GM12878 (cell line): Measurements from ENCODE around the gene NCKIPSD. TPM values are rescaled to one million over a fixed set of nuclear protein-coding genes. Genes with fewer than 3 reads are reported as not detected.

ENCODE experiments used
- CREM ChIP-seq: IDR thresholded peaks from 2 replicates; pipeline ENCODE4 v1.6.1; 2014; ENCODE audit warnings: antibody characterized with exemption, low read depth
- EP300 ChIP-seq, 2 experiments: fragments of 150-350 bp in 1 of 2; IDR thresholded peaks; 2 replicates each; pipeline ENCODE4 v1.6.1; 2011 to 2012; ENCODE audit warnings: low read depth in 2 of 2, low read length in 2 of 2, borderline replicate concordance in 1 of 2, improper control_type of control experiment in 1 of 2, inconsistent platforms in 1 of 2; ENCODE audit not compliant: control insufficient read depth in 1 of 2
- ETV6 ChIP-seq, 2 experiments: fragments of 450-650 bp in 1 of 2; IDR thresholded peaks in 1 of 2; conservative IDR thresholded peaks in 1 of 2; 2 replicates each; pipeline ENCODE4 v1.6.1; 2014; ENCODE audit warnings: antibody characterized with exemption in 1 of 2, borderline replicate concordance in 1 of 2, low read depth in 1 of 2, mild to moderate bottlenecking in 1 of 2, moderate library complexity in 1 of 2
- FOS ChIP-seq: IDR thresholded peaks from 3 replicates; pipeline ENCODE4 v1.6.1; 2011; ENCODE audit warnings: borderline replicate concordance; ENCODE audit not compliant: insufficient read length; ENCODE audit errors: extremely low read depth
- IRF5 ChIP-seq: fragments of 450-650 bp; IDR thresholded peaks from 2 replicates; pipeline ENCODE4 v1.6.1; 2017; ENCODE audit warnings: borderline replicate concordance
- MLLT1 ChIP-seq: fragments of 450-650 bp; IDR thresholded peaks from 2 replicates; pipeline ENCODE4 v1.6.1; 2016; ENCODE audit warnings: mild to moderate bottlenecking
- MYC ChIP-seq: IDR thresholded peaks from 2 replicates; pipeline ENCODE4 v1.6.1; 2011; ENCODE audit warnings: mild to moderate bottlenecking, low read length, moderate library complexity, inconsistent platforms; ENCODE audit not compliant: insufficient read depth, insufficient replicate concordance, insufficient read length, severe bottlenecking
- NFIC ChIP-seq: IDR thresholded peaks from 2 replicates; pipeline ENCODE4 v1.6.1; 2012; ENCODE audit warnings: low read depth, mild to moderate bottlenecking, inconsistent platforms, low read length, moderate library complexity
- NFYA ChIP-seq: IDR thresholded peaks from 2 replicates; pipeline ENCODE4 v1.6.1; 2011; ENCODE audit warnings: low read depth, mild to moderate bottlenecking, low read length, improper control_type of control experiment, borderline replicate concordance
- NR2C2 ChIP-seq: IDR thresholded peaks from 2 replicates; pipeline ENCODE4 v1.6.1; 2011; ENCODE audit warnings: borderline replicate concordance, low read depth; ENCODE audit not compliant: control insufficient read depth, insufficient read length
- NR2F1 ChIP-seq: fragments of 450-650 bp; conservative IDR thresholded peaks from 2 replicates; pipeline ENCODE4 v1.6.1; 2017; ENCODE audit warnings: mild to moderate bottlenecking
- PAX5 ChIP-seq: IDR thresholded peaks from 2 replicates; pipeline ENCODE4 v1.6.1; 2011; ENCODE audit warnings: low read depth, low read length, borderline replicate concordance
- RB1 ChIP-seq: fragments of 450-650 bp; formaldehyde crosslinking; IDR thresholded peaks from 2 replicates; pipeline ENCODE4 v1.6.1; 2017; ENCODE audit warnings: mild to moderate bottlenecking, borderline replicate concordance
- SMAD5 ChIP-seq: IDR thresholded peaks from 2 replicates; pipeline ENCODE4 v1.6.1; 2016; ENCODE audit warnings: antibody characterized with exemption, low read depth
- SUPT20H ChIP-seq: IDR thresholded peaks from 2 replicates; pipeline ENCODE4 v1.6.1; 2011; ENCODE audit warnings: low read depth, mild to moderate bottlenecking, low read length, moderate library complexity, borderline replicate concordance; ENCODE audit not compliant: control insufficient read depth
- TARDBP ChIP-seq: IDR thresholded peaks from 2 replicates; pipeline ENCODE4 v1.6.1; 2016; ENCODE audit warnings: borderline replicate concordance
- TCF3 ChIP-seq: IDR thresholded peaks from 2 replicates; pipeline ENCODE4 v1.6.1; 2012; ENCODE audit warnings: low read depth, mild to moderate bottlenecking, low read length, borderline replicate concordance; ENCODE audit not compliant: insufficient read depth
- TCF7 ChIP-seq: IDR thresholded peaks from 2 replicates; pipeline ENCODE4 v1.6.1; 2014; ENCODE audit warnings: antibody characterized with exemption, borderline replicate concordance
- ZBED1 ChIP-seq: IDR thresholded peaks from 2 replicates; pipeline ENCODE4 v1.6.1; 2016; ENCODE audit warnings: borderline replicate concordance
- ZNF274 ChIP-seq: IDR thresholded peaks from one replicate; pipeline ENCODE4 v1.8.0; 2011; ENCODE audit not compliant: insufficient read length, insufficient read depth
- ZNF384 ChIP-seq: IDR thresholded peaks from 2 replicates; pipeline ENCODE4 v1.6.1; 2012; ENCODE audit warnings: low read depth, mild to moderate bottlenecking, low read length, improper control_type of control experiment, borderline replicate concordance
- ZNF622 ChIP-seq: fragments of 450-650 bp; IDR thresholded peaks from 2 replicates; pipeline ENCODE4 v1.6.1; 2017; ENCODE audit warnings: mild to moderate bottlenecking, inconsistent platforms
- polyA plus RNA-seq, 11 experiments: library from polyadenylated mRNA; depleted of rRNA in 4 of 11; unstranded in 6 of 11; stranded (reverse) in 5 of 11; fragments of >200 nt; fragmentation: Nextera tagmentation in 4 of 11; fragmentation: Illumina TruSeq in 1 of 11; extraction: Ambion mirVana in 4 of 11; extraction: Trizol in 1 of 11; gene quantifications; 1 replicate in 1 of 11; 2 replicates in 10 of 11; pipeline versions ENCODE4 v1.2.1 to v1.2.3, GENCODE V29; 2011 to 2016; ENCODE audit warnings: inconsistent platforms in 2 of 11, missing spikeins in 2 of 11, low read depth in 1 of 11
- total RNA-seq, 4 experiments: library from RNA; depleted of rRNA in 3 of 4; stranded (reverse); fragments of >200 nt in 3 of 4; fragmentation: Illumina TruSeq in 1 of 4; extraction: Trizol in 1 of 4; gene quantifications; 2 replicates each; pipeline versions ENCODE4 v1.2.1 to v1.2.3, GENCODE V29; 2013 to 2021
- TF ChIP-seq, protein P1 (sequence below): fragments of 450-650 bp; IDR thresholded peaks from 2 replicates; pipeline ENCODE4 v1.6.1; 2017; ENCODE audit warnings: mild to moderate bottlenecking, moderate library complexity

NCKIPSD gene
- total and polyA plus RNA-seq, 10 of the 15 experiments (the other 5 are each of a cell fraction or from before 2014, with no cell fraction given): 0.93 to 31.6 (median 15.2) TPM

DNA sequence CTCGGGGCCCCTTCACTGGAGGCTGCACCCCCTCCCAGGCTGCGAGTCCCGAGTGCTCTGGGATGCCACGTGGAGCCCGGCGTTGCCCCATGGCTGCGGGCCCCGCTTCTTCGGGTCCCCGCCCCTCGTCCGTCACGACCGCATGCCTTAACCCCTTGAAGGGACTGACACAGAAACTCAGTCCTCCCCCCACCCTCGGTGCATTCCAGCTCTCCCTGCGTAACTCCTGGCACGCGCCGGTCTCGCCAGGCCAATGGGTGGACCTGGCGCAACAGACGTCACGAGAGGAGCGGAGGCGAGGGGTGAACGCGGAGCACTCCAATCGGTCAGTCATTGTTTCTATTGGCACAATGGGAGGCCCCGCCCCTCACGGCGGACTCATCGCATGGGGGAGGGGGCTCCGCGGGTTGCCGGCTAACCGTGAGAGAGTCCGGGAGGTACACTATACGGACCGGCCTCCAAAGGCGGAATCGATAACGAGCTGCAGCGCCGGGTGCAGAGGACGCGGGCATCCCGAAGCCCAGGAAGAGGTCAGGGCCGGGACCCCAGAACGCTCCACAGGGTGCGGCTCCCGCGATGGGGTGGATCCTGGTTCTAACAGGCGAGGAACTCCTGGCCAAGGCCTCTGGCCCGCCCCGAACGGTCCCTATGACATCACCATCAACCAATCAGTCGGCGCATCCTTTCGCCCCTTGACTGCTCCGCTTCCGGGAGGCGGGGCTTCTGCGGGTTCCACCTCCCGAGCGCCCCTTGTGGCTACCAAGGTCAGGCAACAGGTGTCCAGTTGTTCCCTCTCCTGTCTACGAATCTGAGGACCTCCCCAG is 22.0 kb downstream of the NCKIPSD start (continued):
- peak; percentile 82 for TF ChIP-seq NR2F1
- no peak for TF ChIP-seq ZNF622
- TF ChIP-seq CREM: peak; percentile 73; the same call in 1 of the 2 replicates
- no peak for TF ChIP-seq NR2C2
- no peak for TF ChIP-seq NFIC
- no peak; the same call in 1 of the 2 replicates for TF ChIP-seq NFYA
- TF ChIP-seq MYC: no peak
- TF ChIP-seq ETV6 (conservative IDR thresholded peaks at IDR 0.05 in 1 of 2, IDR thresholded peaks at IDR 0.05 in 1 of 2; ENCODE audit: borderline replicate concordance in 1 of 2, low read depth in 1 of 2): no peak
- TF ChIP-seq IRF5: no peak
- TF ChIP-seq TARDBP: 0 out of 2 replicates have a peak, but pooled peaks have one; percentile 29
- 0 out of 2 replicates have a peak, but pooled peaks have one; percentile 32 for TF ChIP-seq MLLT1
- TF ChIP-seq ZBED1: no peak
- no peak for TF ChIP-seq SUPT20H
- no peak for TF ChIP-seq ZNF274
- peak; percentile 83 for TF ChIP-seq RB1
- TF ChIP-seq TCF7: no peak
- no peak for TF ChIP-seq FOS
- TF ChIP-seq ZNF384: no peak
- TF ChIP-seq TCF3: peak; percentile 64; the same call in 1 of the 2 replicates
- TF ChIP-seq, protein P1, sequence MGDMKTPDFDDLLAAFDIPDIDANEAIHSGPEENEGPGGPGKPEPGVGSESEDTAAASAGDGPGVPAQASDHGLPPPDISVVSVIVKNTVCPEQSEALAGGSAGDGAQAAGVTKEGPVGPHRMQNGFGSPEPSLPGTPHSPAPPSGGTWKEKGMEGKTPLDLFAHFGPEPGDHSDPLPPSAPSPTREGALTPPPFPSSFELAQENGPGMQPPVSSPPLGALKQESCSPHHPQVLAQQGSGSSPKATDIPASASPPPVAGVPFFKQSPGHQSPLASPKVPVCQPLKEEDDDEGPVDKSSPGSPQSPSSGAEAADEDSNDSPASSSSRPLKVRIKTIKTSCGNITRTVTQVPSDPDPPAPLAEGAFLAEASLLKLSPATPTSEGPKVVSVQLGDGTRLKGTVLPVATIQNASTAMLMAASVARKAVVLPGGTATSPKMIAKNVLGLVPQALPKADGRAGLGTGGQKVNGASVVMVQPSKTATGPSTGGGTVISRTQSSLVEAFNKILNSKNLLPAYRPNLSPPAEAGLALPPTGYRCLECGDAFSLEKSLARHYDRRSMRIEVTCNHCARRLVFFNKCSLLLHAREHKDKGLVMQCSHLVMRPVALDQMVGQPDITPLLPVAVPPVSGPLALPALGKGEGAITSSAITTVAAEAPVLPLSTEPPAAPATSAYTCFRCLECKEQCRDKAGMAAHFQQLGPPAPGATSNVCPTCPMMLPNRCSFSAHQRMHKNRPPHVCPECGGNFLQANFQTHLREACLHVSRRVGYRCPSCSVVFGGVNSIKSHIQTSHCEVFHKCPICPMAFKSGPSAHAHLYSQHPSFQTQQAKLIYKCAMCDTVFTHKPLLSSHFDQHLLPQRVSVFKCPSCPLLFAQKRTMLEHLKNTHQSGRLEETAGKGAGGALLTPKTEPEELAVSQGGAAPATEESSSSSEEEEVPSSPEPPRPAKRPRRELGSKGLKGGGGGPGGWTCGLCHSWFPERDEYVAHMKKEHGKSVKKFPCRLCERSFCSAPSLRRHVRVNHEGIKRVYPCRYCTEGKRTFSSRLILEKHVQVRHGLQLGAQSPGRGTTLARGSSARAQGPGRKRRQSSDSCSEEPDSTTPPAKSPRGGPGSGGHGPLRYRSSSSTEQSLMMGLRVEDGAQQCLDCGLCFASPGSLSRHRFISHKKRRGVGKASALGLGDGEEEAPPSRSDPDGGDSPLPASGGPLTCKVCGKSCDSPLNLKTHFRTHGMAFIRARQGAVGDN: peak; percentile 31; the same call in 1 of the 2 replicates
- no peak for TF ChIP-seq SMAD5
- no peak for TF ChIP-seq PAX5
- TF ChIP-seq EP300 (IDR thresholded peaks at IDR 0.05; ENCODE audit: borderline replicate concordance in 1 of 2, control insufficient read depth in 1 of 2, low read depth in 2 of 2, low read length in 2 of 2): no peak
